Heart right ventricle (tissue), 16 donors: ENCODE measurements around the gene LRP1. TPM values are rescaled to one million over a fixed set of nuclear protein-coding genes. Genes with fewer than 3 reads are reported as not detected.

ENCODE experiments used
- ATAC-seq, 8 donors: fragments of 200-7000 bp; cut with Tn5 transposase; one replicate each; pipeline ENCODE4 v1.9.1; 2020; ENCODE audit warnings: mild to moderate bottlenecking in 8 of 8, moderate library complexity in 8 of 8, moderate number of reproducible peaks in 1 of 8
- DNase-seq, 2 donors: peaks; one replicate each; pipeline ENCODE4 v3.0.0-alpha.2; 2020
- H3K27ac ChIP-seq, 10 donors: fragments of 200-600 bp; sonication (generic) in 2 of 10; one replicate each; pipeline versions ENCODE4 v1.5.0 to v1.8.0; 2020 to 2022; ENCODE audit warnings: mild to moderate bottlenecking in 3 of 10
- H3K27me3 ChIP-seq, 7 donors: fragments of 200-600 bp; one replicate each; pipeline ENCODE4 v1.8.0; 2021 to 2022; ENCODE audit warnings: mild to moderate bottlenecking in 2 of 7
- H3K36me3 ChIP-seq, 9 donors: fragments of 200-600 bp; sonication (generic) in 1 of 9; one replicate each; pipeline versions ENCODE4 v1.5.0 to v1.8.0; 2020 to 2022; ENCODE audit warnings: mild to moderate bottlenecking in 2 of 9
- H3K4me1 ChIP-seq, 9 donors: fragments of 200-600 bp; sonication (generic) in 1 of 9; one replicate each; pipeline versions ENCODE4 v1.5.0 to v1.8.0; 2020 to 2022; ENCODE audit warnings: mild to moderate bottlenecking in 4 of 9
- H3K4me3 ChIP-seq, 10 donors: fragments of 200-600 bp; sonication (generic) in 2 of 10; one replicate each; pipeline versions ENCODE4 v1.5.0 to v1.8.0; 2020 to 2022; ENCODE audit warnings: mild to moderate bottlenecking in 7 of 10, moderate library complexity in 2 of 10
- H3K9me3 ChIP-seq, 11 donors: fragments of 200-600 bp in 10 of 11; sonication (generic) in 2 of 11; one replicate each; pipeline versions ENCODE4 v1.5.0 to v1.8.0; 2013 to 2022; ENCODE audit warnings: mild to moderate bottlenecking in 2 of 11, control low read depth in 1 of 11, moderate library complexity in 1 of 11
- WGBS, 2 donors: extraction: QIAGEN DNeasy Blood & Tissue Kit; methylation state at CpG; one replicate each; pipeline ENCODE4 v1.1.7; 2013; ENCODE audit warnings: inconsistent platforms in 1 of 2; 5-methylcytosine and 5-hydroxymethylcytosine counted together
- intact Hi-C, 10 donors: fragments of 100-400 bp; cut with DNase I; formaldehyde crosslinking; loops; one replicate each; pipeline versions ENCODE4 v1.11.1 to v1.14.2; 2022
- polyA plus RNA-seq, 2 donors: library from polyadenylated mRNA; stranded (reverse); fragments of 200-250 nt; gene quantifications; one replicate each; pipeline ENCODE4 v1.2.3, GENCODE V29; 2013
- total RNA-seq, 10 donors: library from RNA; stranded (reverse); fragmentation: NEBNext Ultra II Directional in 3 of 10; extraction: Animal tissue kit (Norgen Biotek cat#: 25700) in 3 of 10; gene quantifications; one replicate each; pipeline versions ENCODE4 v1.2.1 to v1.2.4, GENCODE V29; 2021 to 2023
- TF ChIP-seq, protein P1 (sequence below), 9 donors: fragments of 200-600 bp; sonication (generic) in 2 of 9; IDR thresholded peaks; one replicate each; pipeline versions ENCODE4 v1.5.0 to v1.8.0; 2021 to 2022; ENCODE audit warnings: antibody characterized with exemption in 9 of 9, mild to moderate bottlenecking in 5 of 9, moderate library complexity in 1 of 9
- donor health status: Arrhythmogenic right ventricular cardiomyopathy.
- donor health status: ischemic (EF 13 %, LVEDD 7.1; RV severe dilation, severe dysfunction).
- donor health status: healthy with polysubstance abuse.
- donor health status: DM: no; HTN: yes; CAD: no.
- donor health status: DM: no; HTN: no; CAD: no.
- donor health status: ischemic (EF 25% LVEDD 6.9; RV normal size, moderate dysfunction).
- donor health status: ischemic (EF 25% LVEDD 5.7; RV mildly dilated, moderate dysfunction).
- donor health status: healthy.
- donor health status: DM: yes; HTN: yes; CAD: no.
- donor health status: Ischemic cardiomyopathy.
- donor health status: ischemic (EF 35%, LVEDD 5.7; RV mildly dilated, moderate dysfunction).
- donor health status: nonischemic (EF 11% LVEDD 7.7; RV severe dilation, severe dysfunction).
- donor health status: DM: yes; HTN: yes; CAD: no.
- donor health status: PGD.
- donor health status: ischemic (EF 29% LVEDD 5.4; RV normal size, mild dysfunction).
- donor health status: nonischemic (EF 23%, LVEDD 6.1; RV moderate dilation, normal function).

The LRP1 gene
- total and polyA plus RNA-seq, 12 donors = 46.3 to 259 (median 69.3) TPM

GRCh38 chr12:57247041-57247440, 118.8 kb downstream of the LRP1 start:
- TF ChIP-seq, protein P1, sequence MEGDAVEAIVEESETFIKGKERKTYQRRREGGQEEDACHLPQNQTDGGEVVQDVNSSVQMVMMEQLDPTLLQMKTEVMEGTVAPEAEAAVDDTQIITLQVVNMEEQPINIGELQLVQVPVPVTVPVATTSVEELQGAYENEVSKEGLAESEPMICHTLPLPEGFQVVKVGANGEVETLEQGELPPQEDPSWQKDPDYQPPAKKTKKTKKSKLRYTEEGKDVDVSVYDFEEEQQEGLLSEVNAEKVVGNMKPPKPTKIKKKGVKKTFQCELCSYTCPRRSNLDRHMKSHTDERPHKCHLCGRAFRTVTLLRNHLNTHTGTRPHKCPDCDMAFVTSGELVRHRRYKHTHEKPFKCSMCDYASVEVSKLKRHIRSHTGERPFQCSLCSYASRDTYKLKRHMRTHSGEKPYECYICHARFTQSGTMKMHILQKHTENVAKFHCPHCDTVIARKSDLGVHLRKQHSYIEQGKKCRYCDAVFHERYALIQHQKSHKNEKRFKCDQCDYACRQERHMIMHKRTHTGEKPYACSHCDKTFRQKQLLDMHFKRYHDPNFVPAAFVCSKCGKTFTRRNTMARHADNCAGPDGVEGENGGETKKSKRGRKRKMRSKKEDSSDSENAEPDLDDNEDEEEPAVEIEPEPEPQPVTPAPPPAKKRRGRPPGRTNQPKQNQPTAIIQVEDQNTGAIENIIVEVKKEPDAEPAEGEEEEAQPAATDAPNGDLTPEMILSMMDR (IDR thresholded peaks at IDR 0.05) = no peak
- Histone ChIP-seq H3K27ac (no peak overlapping the region), H3K4me3 (no peak overlapping the region), H3K27me3 (peaks cover 5 to 27% (median 23%) of the 10 kb centered on the region in 7 donors), H3K9me3 (no peaks in the 10 kb centered on the region), H3K4me1 (peaks cover 8 to 32% (median 19%) of the 10 kb centered on the region in 9 donors), H3K36me3 (peaks cover 0 to 4% (median 0%) of the 10 kb centered on the region in 9 donors)
- WGBS, 2 donors = 96% methylated on average over 1 of the region's 1 CpG
- intact Hi-C loops = no loop called here
- no peak for ATAC-seq
- no peak for DNase-seq

DNA sequence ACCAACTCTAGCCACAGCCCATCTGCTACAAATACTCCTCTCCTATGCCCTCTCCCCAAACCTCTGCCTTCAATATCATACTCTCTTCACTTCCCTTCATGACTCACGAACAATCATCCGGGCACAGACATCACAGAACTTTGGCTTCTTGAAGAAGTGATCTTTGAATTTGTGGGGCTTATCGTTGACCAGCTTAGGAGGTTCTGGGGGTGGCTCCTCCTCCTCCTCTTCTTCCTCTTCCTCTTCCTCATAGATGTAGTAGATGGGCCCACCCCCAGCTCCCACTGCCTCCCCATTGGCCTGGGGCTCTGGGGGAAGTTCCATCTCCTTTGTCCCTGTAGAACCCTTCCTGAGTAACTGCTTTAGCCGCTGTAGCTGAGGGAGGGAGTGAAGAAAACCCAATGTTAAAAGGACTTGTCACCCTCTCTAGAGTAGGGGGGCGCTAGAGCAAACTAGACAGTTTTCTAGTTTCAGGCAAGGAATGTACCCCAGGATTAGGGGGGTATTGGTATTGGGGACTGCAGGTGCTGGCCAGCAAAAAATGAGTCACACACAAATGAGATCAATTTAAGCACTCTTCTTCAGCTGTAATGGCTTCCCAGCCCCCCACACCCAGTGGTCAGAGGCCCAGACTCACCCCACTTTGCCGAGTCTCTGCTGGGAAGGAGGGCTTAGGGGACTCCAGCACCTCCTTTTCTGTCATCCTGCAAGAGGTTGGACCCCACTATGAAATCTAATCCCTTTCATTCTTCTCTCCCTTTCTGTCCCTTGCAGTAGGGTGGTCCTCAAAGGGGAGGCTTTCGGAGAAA, 120.9 kb downstream of the LRP1 start:
- DNase-seq (no peak), ATAC-seq (peak in 1 of 8 donors; percentile 25)
- peak overlapping the region in 1 of 10 donors; percentile 42 for H3K27ac ChIP-seq
- H3K4me3 ChIP-seq = peak overlapping the region in 1 of 10 donors; percentile 38
- no peaks in the 10 kb centered on the region for H3K9me3 ChIP-seq
- H3K27me3 ChIP-seq = peaks cover 0 to 8% (median 2%) of the 10 kb centered on the region in 7 donors
- intact Hi-C loops = no loop called here
- TF ChIP-seq, protein P1 (IDR thresholded peaks at IDR 0.05) = no peak
- H3K36me3 ChIP-seq = peaks cover 0 to 9% (median 0%) of the 10 kb centered on the region in 9 donors
- WGBS, 2 donors = 74 to 90% methylated on average over 7 of the region's 7 CpGs
- H3K4me1 ChIP-seq = peaks cover 0 to 11% (median 0%) of the 10 kb centered on the region in 9 donors

- intact Hi-C loops = no loop called here
- Histone ChIP-seq H3K27me3 (no peaks in the 10 kb centered on the region), H3K4me1 (peaks cover 0 to 11% (median 0%) of the 10 kb centered on the region in 9 donors), H3K9me3 (no peaks in the 10 kb centered on the region), H3K36me3 (peaks cover 0 to 23% (median 4%) of the 10 kb centered on the region in 9 donors), H3K4me3 (no peak overlapping the region), H3K27ac (no peak overlapping the region)
- WGBS, 2 donors = 80 to 82% methylated on average over 3 of the region's 3 CpGs
- TF ChIP-seq, protein P1 (IDR thresholded peaks at IDR 0.05) = no peak
- no peak for DNase-seq
- ATAC-seq = no peak
These were observed 122.3 kb downstream of the LRP1 start for GRCh38 chr12:57250541-57250940.

DNA sequence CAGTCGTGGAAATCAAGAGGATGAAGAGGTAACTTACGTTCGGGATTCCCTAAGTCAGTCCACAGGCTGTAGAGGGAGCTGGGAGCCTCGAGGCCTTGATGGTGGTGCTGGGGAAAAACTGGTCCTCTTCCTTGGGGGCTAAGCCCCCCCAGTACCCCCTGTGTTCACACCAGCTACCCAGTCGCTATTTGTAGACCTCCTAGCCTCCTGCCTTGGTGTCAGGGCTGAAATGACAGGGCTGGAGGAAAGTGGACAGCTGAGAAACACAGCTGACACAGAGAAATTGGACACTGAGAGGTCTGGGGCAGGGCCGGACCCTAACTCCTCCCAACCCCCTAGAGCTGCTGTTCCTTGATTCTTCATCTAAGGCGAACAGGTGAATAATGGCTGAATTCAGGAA, 122.7 kb downstream of the LRP1 start, which contains the start of gene STAC3:
Gene STAC3, minus strand, starts transcription at position 232 of the 400 bp plus-strand sequence. CDS start 1,551 bp downstream, outside the sequence.
- Histone ChIP-seq H3K4me3 (no peak within 1 kb of the TSS), H3K27me3 (no peaks in the 10 kb centered on the region), H3K4me1 (peaks cover 0 to 11% (median 0%) of the 10 kb centered on the region in 9 donors), H3K36me3 (peaks cover 0 to 27% (median 6%) of the 10 kb centered on the region in 9 donors), H3K9me3 (no peaks in the 10 kb centered on the region), H3K27ac (no peak within 1 kb of the TSS)
- intact Hi-C loops = no loop called here
- ATAC-seq (no peak), DNase-seq (no peak)
- TF ChIP-seq, protein P1 (IDR thresholded peaks at IDR 0.05) = no peak
- WGBS, 2 donors = 75 to 78% methylated on average over 7 of the region's 7 CpGs
